Immature natural killer cell (primary cell): Measurements from ENCODE around the gene CLDN3. TPM values are rescaled to one million over a fixed set of nuclear protein-coding genes. Genes with fewer than 3 reads are reported as not detected.

Experiments used
- DNase-seq, 3 donors: peaks; one replicate each; pipeline ENCODE4 v3.0.0; 2022; ENCODE audit warnings: mixed read lengths in 1 of 3
- H3K27ac Mint-ChIP-seq, 6 donors: one replicate each; pipeline ENCODE4 v1.8.0; 2020; ENCODE audit warnings: mixed read lengths in 6 of 6, mild to moderate bottlenecking in 5 of 6, inconsistent platforms in 4 of 6, moderate library complexity in 3 of 6
- H3K27me3 Mint-ChIP-seq, 3 donors: one replicate each; pipeline ENCODE4 v1.8.0; 2020 to 2021; ENCODE audit warnings: low read depth in 3 of 3, mild to moderate bottlenecking in 3 of 3, mixed read lengths in 3 of 3, moderate library complexity in 3 of 3, inconsistent platforms in 1 of 3
- H3K36me3 Mint-ChIP-seq, 3 donors: one replicate each; pipeline ENCODE4 v1.8.0; 2020; ENCODE audit warnings: mixed read lengths in 3 of 3, inconsistent platforms in 2 of 3, mild to moderate bottlenecking in 2 of 3
- H3K4me1 Mint-ChIP-seq, 2 donors: one replicate each; pipeline ENCODE4 v1.8.0; 2020; ENCODE audit warnings: inconsistent platforms in 2 of 2, mild to moderate bottlenecking in 2 of 2, mixed read lengths in 2 of 2, moderate library complexity in 1 of 2
- H3K4me3 Mint-ChIP-seq, 5 donors: one replicate each; pipeline ENCODE4 v1.8.0; 2020; ENCODE audit warnings: mild to moderate bottlenecking in 5 of 5, mixed read lengths in 5 of 5, inconsistent platforms in 3 of 5, moderate library complexity in 3 of 5
- H3K9me3 Mint-ChIP-seq, 6 donors: one replicate each; pipeline ENCODE4 v1.8.0; 2020; ENCODE audit warnings: mild to moderate bottlenecking in 6 of 6, mixed read lengths in 6 of 6, inconsistent platforms in 4 of 6, moderate library complexity in 3 of 6
- polyA plus RNA-seq, 3 donors: library from polyadenylated mRNA; unstranded; fragments of 300-500 nt; fragmentation: Illumina TruSeq; gene quantifications; one replicate each; pipeline ENCODE4 v1.2.3, GENCODE V29; 2021

CLDN3 gene
- polyA plus RNA-seq, 3 donors from 2014 or later, result not detected

- peaks cover 0 to 2% (median 0%) of the 10 kb centered on the region in 6 donors for H3K9me3 Mint-ChIP-seq
- no peak for DNase-seq
- H3K36me3 Mint-ChIP-seq, result no peaks in the 10 kb centered on the region
Measured at GRCh38 chr7:73761854-73762658, 8.0 kb downstream of the CLDN3 start.

GRCh38 chr7:73758581-73759138 lies 11.4 kb downstream of the CLDN3 start:
- Mint-ChIP-seq H3K9me3 (peaks cover 0 to 2% (median 0%) of the 10 kb centered on the region in 6 donors), H3K36me3 (peaks cover 0 to 3% (median 0%) of the 10 kb centered on the region in 3 donors), H3K4me3 (no peak overlapping the region), H3K27ac (no peak overlapping the region), H3K27me3 (peaks cover 0 to 2% (median under 1%) of the 10 kb centered on the region in 3 donors), H3K4me1 (no peaks in the 10 kb centered on the region)
- no peak for DNase-seq

More at GRCh38 chr7:73761854-73762658, 8.0 kb downstream of the CLDN3 start:
- Mint-ChIP-seq H3K27me3 (peaks cover 0 to 2% (median 0%) of the 10 kb centered on the region in 3 donors), H3K4me1 (no peaks in the 10 kb centered on the region), H3K4me3 (no peak overlapping the region), H3K27ac (no peak overlapping the region)

DNA sequence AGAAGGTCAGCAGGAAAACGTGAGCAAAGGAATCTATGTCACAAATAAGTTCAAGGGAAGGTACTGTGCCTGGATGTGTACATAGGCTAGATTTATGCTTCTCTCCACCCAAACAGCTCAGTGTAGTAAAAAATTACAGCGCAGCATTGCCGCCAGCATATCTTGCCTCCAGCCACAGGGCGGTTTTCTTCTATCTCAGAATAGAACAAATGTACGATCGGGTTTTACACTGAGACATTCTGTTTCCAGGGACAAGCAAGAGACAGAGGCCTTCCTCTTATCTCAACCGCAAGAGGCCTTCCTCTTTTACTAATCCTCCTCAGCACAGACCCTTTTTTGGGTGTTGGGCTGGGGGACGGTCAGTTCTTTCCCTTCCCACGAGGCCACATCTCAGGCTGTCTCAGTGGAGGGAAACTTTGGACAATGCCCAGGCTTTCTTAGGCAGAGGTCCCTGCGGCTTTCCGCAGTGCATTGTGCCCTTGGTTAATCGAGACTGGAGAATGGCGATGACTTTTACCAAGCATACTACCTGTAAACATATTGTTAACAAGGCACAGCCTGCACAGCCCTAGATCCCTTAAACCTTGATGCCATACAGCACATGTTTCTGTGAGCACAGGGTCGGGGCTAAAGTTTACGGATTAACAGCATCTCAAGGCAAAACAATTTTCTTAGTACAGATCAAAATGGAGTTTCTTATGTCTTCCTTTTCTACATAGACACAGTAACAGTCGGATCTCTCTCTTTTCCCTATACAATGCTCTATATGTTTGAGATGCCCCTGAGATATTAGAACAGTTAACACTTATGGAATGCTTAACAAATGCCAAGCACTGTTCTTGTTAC lies 19.9 kb downstream of the CLDN3 start:
- H3K27ac Mint-ChIP-seq, result no peak overlapping the region
- peaks cover 0 to 2% (median 2%) of the 10 kb centered on the region in 3 donors for H3K27me3 Mint-ChIP-seq
- no peaks in the 10 kb centered on the region for H3K4me1 Mint-ChIP-seq
- no peak overlapping the region for H3K4me3 Mint-ChIP-seq
- H3K9me3 Mint-ChIP-seq, result no peaks in the 10 kb centered on the region
- peaks cover 0 to 3% (median 0%) of the 10 kb centered on the region in 3 donors for H3K36me3 Mint-ChIP-seq
- DNase-seq, result no peak

GRCh38 chr7:73746378-73746777 lies 23.7 kb downstream of the CLDN3 start:
- DNase-seq, result no peak
- no peaks in the 10 kb centered on the region for H3K9me3 Mint-ChIP-seq
- H3K4me1 Mint-ChIP-seq, result no peaks in the 10 kb centered on the region
- no peak overlapping the region for H3K4me3 Mint-ChIP-seq
- H3K27me3 Mint-ChIP-seq, result peaks cover 0 to 1% (median 0%) of the 10 kb centered on the region in 3 donors
- H3K27ac Mint-ChIP-seq, result no peak overlapping the region
- H3K36me3 Mint-ChIP-seq, result no peaks in the 10 kb centered on the region

DNA sequence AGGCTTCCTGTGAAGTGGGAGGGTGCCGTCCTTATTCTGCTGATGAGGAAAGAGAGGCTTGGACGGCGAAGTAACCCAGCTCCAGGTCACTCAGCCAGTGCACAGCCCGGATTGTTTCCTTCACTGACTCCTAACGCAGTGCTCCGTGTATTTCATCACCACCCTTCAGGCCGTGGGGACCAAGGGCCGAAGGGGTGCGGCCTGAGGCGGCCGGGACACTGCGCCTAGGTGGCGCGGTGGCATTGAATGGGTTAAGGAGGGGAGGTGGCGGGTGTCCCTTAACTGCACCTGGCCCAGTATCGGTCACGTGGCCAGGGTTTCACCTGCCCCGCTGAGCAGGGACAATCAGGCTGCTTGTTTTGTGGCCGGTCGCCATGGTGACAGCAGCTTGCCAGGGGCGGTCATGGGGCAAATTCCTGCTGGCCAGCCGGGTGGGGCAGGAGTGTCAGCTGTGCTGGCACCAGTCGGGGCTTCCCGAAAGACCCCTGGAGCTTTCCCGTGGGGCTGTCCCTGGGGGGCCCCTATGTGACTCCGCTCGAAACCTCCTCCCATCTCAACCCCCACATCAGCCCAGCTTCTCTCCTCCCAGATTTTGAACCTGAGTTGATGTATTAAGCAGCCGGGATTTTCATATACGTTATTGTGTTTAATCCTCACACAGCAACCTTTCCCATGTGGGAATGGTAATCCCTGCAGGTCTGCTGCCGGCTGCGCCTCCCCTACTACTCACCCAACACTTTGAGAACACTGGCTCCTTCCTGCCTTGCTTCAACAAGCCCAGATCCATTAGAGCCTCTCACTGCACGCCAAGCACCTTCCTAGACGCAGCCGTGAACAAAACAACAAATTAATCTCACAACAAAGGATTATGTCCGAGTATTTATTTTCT lies 27.1 kb downstream of the CLDN3 start:
- H3K27ac Mint-ChIP-seq, result no peak overlapping the region

GRCh38 chr7:73742338-73742752 lies 27.7 kb downstream of the CLDN3 start:
- Mint-ChIP-seq H3K36me3 (no peaks in the 10 kb centered on the region), H3K27ac (no peak overlapping the region), H3K27me3 (peaks cover 0 to 2% (median 1%) of the 10 kb centered on the region in 3 donors), H3K4me3 (no peak overlapping the region), H3K9me3 (no peaks in the 10 kb centered on the region), H3K4me1 (peaks cover 0 to 8% of the 10 kb centered on the region in 2 donors)
- no peak for DNase-seq

More for the DNA sequence above, 27.1 kb downstream of the CLDN3 start:
- H3K4me1 Mint-ChIP-seq, result peaks cover 0 to 3% of the 10 kb centered on the region in 2 donors
- no peak for DNase-seq
- H3K4me3 Mint-ChIP-seq, result no peak overlapping the region
- no peaks in the 10 kb centered on the region for H3K9me3 Mint-ChIP-seq
- peaks cover 0 to 2% (median 1%) of the 10 kb centered on the region in 3 donors for H3K27me3 Mint-ChIP-seq
- no peaks in the 10 kb centered on the region for H3K36me3 Mint-ChIP-seq

GRCh38 chr7:73741600-73741999 lies 28.5 kb downstream of the CLDN3 start:
- Mint-ChIP-seq H3K27me3 (peaks cover 0 to 2% (median 1%) of the 10 kb centered on the region in 3 donors), H3K36me3 (no peaks in the 10 kb centered on the region), H3K27ac (no peak overlapping the region), H3K4me1 (peaks cover 0 to 8% of the 10 kb centered on the region in 2 donors), H3K9me3 (no peaks in the 10 kb centered on the region), H3K4me3 (no peak overlapping the region)
- DNase-seq, result no peak

DNA sequence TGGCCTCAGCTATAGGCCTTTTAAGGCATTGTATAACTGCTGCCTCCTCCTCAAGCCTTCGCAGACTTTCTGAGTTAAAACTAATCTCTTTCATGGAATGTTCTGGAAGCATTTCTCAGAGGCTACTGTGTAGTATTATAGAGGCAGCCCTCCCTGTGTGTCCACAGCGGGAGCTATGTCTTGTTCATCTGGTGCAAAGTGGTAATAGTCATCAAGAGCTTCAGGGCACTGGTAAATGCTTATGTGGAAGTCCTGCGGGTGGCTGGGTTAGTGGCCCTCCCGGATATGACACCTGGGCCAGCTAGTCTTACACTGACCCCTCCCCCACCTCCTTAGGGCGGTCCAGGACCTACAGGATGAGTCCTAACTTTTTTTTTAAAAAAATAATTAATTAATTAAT lies 29.3 kb downstream of the CLDN3 start:
- H3K4me3 Mint-ChIP-seq, result peak overlapping the region; percentile 39 to 90 (median 63)
- H3K36me3 Mint-ChIP-seq, result no peaks in the 10 kb centered on the region
- H3K4me1 Mint-ChIP-seq, result peaks cover 0 to 8% of the 10 kb centered on the region in 2 donors

DNA sequence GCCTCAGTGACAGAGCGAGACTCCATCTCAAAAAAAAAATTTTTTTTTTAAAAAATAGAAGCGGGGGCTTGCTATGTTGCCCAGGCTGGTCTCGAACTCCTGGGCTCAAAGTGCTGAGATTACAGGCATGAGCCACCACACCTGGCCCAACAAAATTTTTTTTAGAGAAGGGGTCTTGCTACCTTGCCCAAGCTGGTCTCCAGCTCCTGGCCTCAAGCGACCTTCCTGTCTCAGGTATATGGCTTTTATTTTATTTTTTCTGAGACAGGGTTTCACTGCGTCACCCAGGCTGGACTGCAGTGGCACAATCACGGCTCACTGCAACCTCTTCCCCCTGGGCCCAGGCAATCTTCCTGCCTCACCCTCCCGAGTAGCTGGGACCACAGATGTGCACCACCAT lies 29.9 kb downstream of the CLDN3 start:
- DNase-seq, result no peak
- no peaks in the 10 kb centered on the region for H3K36me3 Mint-ChIP-seq
- peaks cover 0 to 2% (median 2%) of the 10 kb centered on the region in 3 donors for H3K27me3 Mint-ChIP-seq
- H3K4me3 Mint-ChIP-seq, result peak overlapping the region; percentile 39 to 90 (median 63)
- peaks cover 0 to 8% of the 10 kb centered on the region in 2 donors for H3K4me1 Mint-ChIP-seq
- H3K9me3 Mint-ChIP-seq, result no peaks in the 10 kb centered on the region
- peak overlapping the region in 3 of 6 donors; percentile 29 to 77 (median 53) for H3K27ac Mint-ChIP-seq

More for the DNA sequence above, 29.3 kb downstream of the CLDN3 start:
- peak overlapping the region in 2 of 6 donors; percentile 53 to 77 for H3K27ac Mint-ChIP-seq
- no peaks in the 10 kb centered on the region for H3K9me3 Mint-ChIP-seq
- no peak for DNase-seq
- peaks cover 0 to 2% (median 1%) of the 10 kb centered on the region in 3 donors for H3K27me3 Mint-ChIP-seq

- Mint-ChIP-seq H3K9me3 (no peaks in the 10 kb centered on the region), H3K27me3 (peaks cover 0 to 3% (median 2%) of the 10 kb centered on the region in 3 donors), H3K4me3 (peak overlapping the region; percentile 87 to 92 (median 90)), H3K4me1 (peaks cover 8 to 16% of the 10 kb centered on the region in 2 donors), H3K27ac (peak overlapping the region; percentile 80 to 89 (median 88)), H3K36me3 (no peaks in the 10 kb centered on the region)
- DNase-seq, result no peak
Measured at GRCh38 chr7:73739387-73739767, 30.7 kb downstream of the CLDN3 start.

DNA sequence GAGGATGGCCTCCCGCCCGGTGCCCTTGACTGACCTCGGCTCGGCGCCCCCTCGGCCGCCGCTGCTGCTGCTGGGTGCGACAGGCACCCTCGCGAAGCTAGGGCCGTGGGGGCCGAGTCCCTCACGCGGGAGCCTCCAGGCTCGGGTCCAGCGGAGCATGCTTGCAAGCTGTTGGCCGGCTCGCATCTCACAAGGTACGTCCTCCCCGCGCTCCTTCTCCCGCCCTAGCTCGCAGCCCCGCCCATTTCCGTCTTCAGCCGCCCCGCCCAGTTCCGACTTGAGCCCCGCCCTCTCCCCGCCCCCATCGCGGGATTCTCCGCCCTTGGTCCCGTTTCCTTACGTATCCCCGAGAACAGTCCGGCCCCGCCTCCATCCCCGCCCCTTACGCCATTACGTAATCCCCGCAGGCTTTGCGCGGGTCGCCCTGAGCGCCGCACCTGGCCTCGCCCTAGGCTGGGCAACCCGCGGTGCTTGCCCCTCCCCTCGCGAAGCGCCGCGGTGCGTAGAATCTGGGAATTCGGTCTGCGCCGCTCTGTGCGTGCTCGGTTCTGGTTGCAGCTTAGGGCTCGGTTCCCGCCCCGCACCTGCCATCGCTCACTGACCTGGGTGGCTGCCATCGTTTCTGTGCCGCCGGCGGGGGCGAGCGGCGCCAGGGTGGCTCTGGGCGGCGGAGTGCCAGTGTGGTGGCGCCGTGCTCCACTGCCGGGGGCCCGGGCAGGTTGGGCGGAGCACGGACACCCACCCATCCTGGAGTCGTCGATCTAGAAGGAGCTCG lies 31.3 kb downstream of the CLDN3 start, which contains the start of gene ABHD11:
TSS of gene ABHD11 (minus strand) at position 191 of the 775 bp plus-strand sequence. CDS start at position 159, 32 bp downstream.
- no peaks in the 10 kb centered on the region for H3K9me3 Mint-ChIP-seq
- peak within 1 kb of the TSS; percentile 87 to 92 (median 90) for H3K4me3 Mint-ChIP-seq
- H3K36me3 Mint-ChIP-seq, result no peaks in the 10 kb centered on the region
- H3K27ac Mint-ChIP-seq, result peak within 1 kb of the TSS; percentile 80 to 90 (median 88)
- H3K4me1 Mint-ChIP-seq, result peaks cover 9 to 16% of the 10 kb centered on the region in 2 donors
- H3K27me3 Mint-ChIP-seq, result peaks cover 0 to 3% (median 2%) of the 10 kb centered on the region in 3 donors
- DNase-seq, result peak; percentile 94 to 95 (median 94)

- no peaks in the 10 kb centered on the region for H3K9me3 Mint-ChIP-seq
- peak overlapping the region; percentile 59 to 90 (median 76) for H3K27ac Mint-ChIP-seq
- peaks cover 9 to 16% of the 10 kb centered on the region in 2 donors for H3K4me1 Mint-ChIP-seq
- peaks cover 0 to 2% (median 1%) of the 10 kb centered on the region in 3 donors for H3K27me3 Mint-ChIP-seq
- peak overlapping the region; percentile 87 to 92 (median 90) for H3K4me3 Mint-ChIP-seq
- H3K36me3 Mint-ChIP-seq, result no peaks in the 10 kb centered on the region
- DNase-seq, result peak; percentile 33 to 52 (median 50)
Measured at GRCh38 chr7:73738220-73738611, 31.9 kb downstream of the CLDN3 start.
